Measurements from ENCODE around the gene LIN54. TPM values are rescaled to one million over a fixed set of nuclear protein-coding genes. Genes with fewer than 3 reads are reported as not detected.

Gene LIN54
- 13.2 and 17.4 TPM in 2 replicates for total RNA-seq

DNA sequence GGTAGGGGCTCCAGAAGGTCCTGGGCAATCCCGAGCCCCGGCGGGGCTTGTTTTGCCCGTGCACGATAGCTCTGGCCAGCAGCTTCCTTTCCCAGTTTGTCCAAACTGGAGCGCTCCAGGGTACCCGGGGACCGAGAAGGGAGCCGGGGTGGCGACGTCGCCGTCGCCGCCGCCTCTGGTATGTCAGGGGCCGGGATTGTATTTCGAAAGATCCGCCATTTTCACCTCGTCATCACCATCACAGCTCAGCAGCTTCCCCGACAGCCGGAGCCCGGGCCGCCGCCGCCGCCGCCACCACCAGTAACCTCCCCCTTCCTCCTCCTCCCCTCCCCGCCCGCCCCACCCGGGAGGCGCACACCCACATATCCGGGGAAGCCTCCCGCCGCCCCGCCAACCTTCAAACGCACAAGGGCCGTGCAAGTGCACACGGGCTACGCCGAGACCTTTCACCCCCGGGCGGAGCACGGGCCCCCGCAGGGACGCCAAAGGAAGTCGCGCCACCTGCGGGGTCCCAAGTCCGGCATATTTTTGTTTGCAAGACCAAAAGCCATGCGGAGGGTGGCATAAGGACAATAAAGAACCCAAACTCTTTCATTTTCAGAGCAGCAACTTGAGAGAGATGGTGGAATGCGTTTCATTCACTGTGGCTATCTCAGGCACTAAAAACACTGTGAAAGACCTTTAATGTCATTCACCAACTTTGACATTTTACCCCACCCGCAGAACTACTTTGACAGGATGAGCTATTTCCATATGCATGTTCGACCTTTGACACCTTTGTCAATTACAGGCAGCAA is at the start of gene LIN54:
Gene LIN54, minus strand, starts transcription at position 302 of the 797 bp plus-strand sequence. CDS start 25,979 bp downstream, outside the sequence.

GRCh38 chr4:83034630-83035494 is 24.2 kb upstream of the LIN54 start, which contains the start of gene COPS4:
TSS of gene COPS4 (plus strand) at chr4:83035183. CDS start at chr4:83035225, 42 bp downstream.

GRCh38 chr4:82900411-82901182 is 110.0 kb downstream of the LIN54 start, which contains the start of gene THAP9:
TSS of gene THAP9 (plus strand) at chr4:82900735. CDS start at chr4:82900803, 68 bp downstream.

DNA sequence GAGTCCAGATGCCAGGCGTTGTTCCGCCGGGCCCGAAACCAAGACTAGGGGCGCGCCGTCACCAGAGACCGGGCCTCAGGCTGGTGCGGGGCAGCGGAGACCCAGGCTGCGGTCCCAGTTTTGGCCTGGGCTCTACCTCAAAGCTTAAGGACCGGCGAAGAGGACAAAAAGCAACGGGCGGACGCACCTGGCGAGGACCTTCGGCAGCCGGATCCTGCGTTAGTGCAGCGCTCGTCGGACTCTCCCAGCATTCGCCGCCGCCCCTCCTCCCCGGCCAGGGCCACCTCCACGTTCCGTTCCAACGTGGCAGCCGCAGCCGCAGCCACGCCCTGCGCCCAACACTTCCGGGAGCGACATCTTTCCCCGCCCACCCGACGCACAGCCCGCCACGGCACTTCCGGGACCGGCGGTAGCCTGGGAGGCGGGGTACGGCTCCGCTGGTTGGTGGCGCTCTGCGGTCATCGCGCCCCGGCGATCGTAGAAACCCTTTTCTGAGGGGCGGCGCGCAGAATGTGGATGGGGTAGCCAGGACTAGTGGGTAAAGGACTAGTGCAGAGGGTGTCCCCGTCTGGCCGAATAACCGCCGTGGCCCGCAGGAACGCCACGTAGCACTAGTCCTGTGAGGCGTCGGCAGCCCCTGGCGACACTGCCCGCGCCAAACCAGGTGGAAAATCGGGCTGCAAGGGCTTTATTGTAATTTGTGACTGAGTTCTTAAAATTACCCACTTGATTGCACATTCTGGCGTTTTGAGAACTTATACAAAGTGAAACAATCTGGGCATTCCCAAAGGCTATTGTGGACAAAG is 119.5 kb downstream of the LIN54 start, which contains the start of gene SEC31A:
Gene SEC31A, minus strand, starts transcription at position 253 of the 806 bp plus-strand sequence. CDS start 9,217 bp downstream, outside the sequence.

Small RNA genes lying within 50 kb of the gene (small RNA-seq; reads per million reads assigned to genes)
- gene RF00019 (not detected), gene RNU6-615P (not detected)

Other genes with a start within 250 kb of the LIN54 start
- gene SCD5, start 212.0 kb downstream of the LIN54 start, total RNA-seq, result 7.6 and 9.9 TPM in 2 replicates
- gene SEC31A, start 119.7 kb downstream of the LIN54 start, total RNA-seq, result 266 and 308 TPM in 2 replicates
- 3.3 and 3.5 TPM in 2 replicates for gene THAP9, start 110.1 kb downstream of the LIN54 start, total RNA-seq
- 103 and 107 TPM in 2 replicates for gene COPS4, start 24.4 kb upstream of the LIN54 start, total RNA-seq
- 1.8 TPM in 1 of 2 replicates, not detected in the other for gene PLAC8, start 103.9 kb upstream of the LIN54 start, total RNA-seq

Data from subcutaneous preadipocyte (primary cell).